Activated B cell treated with CpG ODN at 0.5 μM for 24 hours (primary cell): ENCODE data around the gene CLPSL1. TPM values are rescaled to one million over a fixed set of nuclear protein-coding genes. Genes with fewer than 3 reads are reported as not detected.

Source experiments
- ATAC-seq: fragments of 200-7000 bp; cut with Tn5 transposase; one replicate; pipeline ENCODE4 v1.10.0; 2021; ENCODE audit warnings: low read depth, mild to moderate bottlenecking, moderate library complexity
- CTCF ChIA-PET: fragments of 350-600 bp; sonication (Branson Sonifier 250); formaldehyde crosslinking; loops from one replicate; lab custom pipeline; 2021; ENCODE audit warnings: antibody characterized with exemption; lab: Charles Lee
- POLR2A ChIA-PET: fragments of 350-600 bp; sonication (Branson Sonifier 250); formaldehyde crosslinking; loops from one replicate; lab custom pipeline; 2021; ENCODE audit warnings: antibody characterized with exemption; lab: Charles Lee
- DNase-seq: peaks from one replicate; pipeline ENCODE4 v3.0.0; 2022
- H3K27ac Mint-ChIP-seq: one replicate; pipeline ENCODE4 v1.8.0; 2020; ENCODE audit warnings: mixed read lengths
- H3K27me3 Mint-ChIP-seq: one replicate; pipeline ENCODE4 v1.8.0; 2021; ENCODE audit warnings: mixed read lengths
- H3K36me3 Mint-ChIP-seq: one replicate; pipeline ENCODE4 v1.8.0; 2021; ENCODE audit warnings: low read depth, mixed read lengths
- H3K4me1 Mint-ChIP-seq: one replicate; pipeline ENCODE4 v1.8.0; 2021; ENCODE audit warnings: mixed read lengths
- H3K4me3 Mint-ChIP-seq: one replicate; pipeline ENCODE4 v1.8.0; 2020; ENCODE audit warnings: mild to moderate bottlenecking, mixed read lengths
- H3K9me3 Mint-ChIP-seq: one replicate; pipeline ENCODE4 v1.8.0; 2020; ENCODE audit warnings: mixed read lengths
- CTCF ChIP-seq: fragments of 200-600 bp; IDR thresholded peaks from one replicate; pipeline ENCODE4 v1.8.0; 2022; ENCODE audit warnings: antibody characterized with exemption, mild to moderate bottlenecking
- intact Hi-C: fragments of 100-400 bp; cut with micrococcal nuclease; formaldehyde crosslinking; loops from one replicate; pipeline ENCODE4 v1.15.1; 2024
- total RNA-seq: library from RNA; stranded (reverse); gene quantifications from 2 replicates; pipeline ENCODE4 v1.2.3, GENCODE V29; 2022

Gene CLPSL1
- total RNA-seq, 1 donor from 2014 or later, result not detected

- H3K4me3 Mint-ChIP-seq, result no peak overlapping the region
- no peak for TF ChIP-seq CTCF
- H3K27ac Mint-ChIP-seq, result no peak overlapping the region
- intact Hi-C loops, result no loop called here
- no peaks in the 10 kb centered on the region for H3K9me3 Mint-ChIP-seq
- peaks cover 5% of the 10 kb centered on the region for H3K27me3 Mint-ChIP-seq
- ATAC-seq, result no peak
- DNase-seq, result no peak
- H3K4me1 Mint-ChIP-seq, result peaks cover 25% of the 10 kb centered on the region
- ChIA-PET CTCF (no interaction called here), POLR2A (no interaction called here)
- H3K36me3 Mint-ChIP-seq, result peaks cover 1% of the 10 kb centered on the region
Observed at GRCh38 chr6:35755278-35755924, 25.4 kb upstream of the CLPSL1 start.

GRCh38 chr6:35757456-35758123, 23.2 kb upstream of the CLPSL1 start:
- TF ChIP-seq CTCF, result no peak
- H3K9me3 Mint-ChIP-seq, result no peaks in the 10 kb centered on the region
- CTCF ChIA-PET, result interaction anchor here (1.0 kb wide), 1 partner anchor 22 kb away, joined by 3 read pairs; no protein-coding TSS in a partner anchor
- POLR2A ChIA-PET, result interaction anchor here (0.6 kb wide), 1 partner anchor 256 kb away, joined by 7 read pairs; no protein-coding TSS in a partner anchor
- H3K36me3 Mint-ChIP-seq, result peaks cover 3% of the 10 kb centered on the region
- H3K27ac Mint-ChIP-seq, result peak overlapping the region; percentile 57
- no peak for DNase-seq
- ATAC-seq, result no peak
- peaks cover 10% of the 10 kb centered on the region for H3K27me3 Mint-ChIP-seq
- H3K4me1 Mint-ChIP-seq, result peaks cover 27% of the 10 kb centered on the region
- H3K4me3 Mint-ChIP-seq, result no peak overlapping the region
- intact Hi-C loops, result no loop called here

- no peak for TF ChIP-seq CTCF
- ChIA-PET CTCF (no interaction called here), POLR2A (interaction anchor here (0.9 to 1.6 kb wide), 3 partner anchors 11 to 32 kb away, joined by 3 to 6 read pairs (median 3); no protein-coding TSS in a partner anchor)
- no peak overlapping the region for H3K4me3 Mint-ChIP-seq
- ATAC-seq (no peak), DNase-seq (no peak)
- intact Hi-C loops, result no loop called here
- H3K27me3 Mint-ChIP-seq, result peaks cover 24% of the 10 kb centered on the region
- no peak overlapping the region for H3K27ac Mint-ChIP-seq
- H3K36me3 Mint-ChIP-seq, result peaks cover 3% of the 10 kb centered on the region
- H3K4me1 Mint-ChIP-seq, result peaks cover 38% of the 10 kb centered on the region
- H3K9me3 Mint-ChIP-seq, result no peaks in the 10 kb centered on the region
Observed at GRCh38 chr6:35759426-35759825, 21.4 kb upstream of the CLPSL1 start.

GRCh38 chr6:35765739-35766138, 15.1 kb upstream of the CLPSL1 start:
- no peak for DNase-seq
- CTCF ChIA-PET, result no interaction called here
- H3K4me1 Mint-ChIP-seq, result peaks cover 26% of the 10 kb centered on the region
- intact Hi-C loops, result no loop called here
- no peaks in the 10 kb centered on the region for H3K36me3 Mint-ChIP-seq
- TF ChIP-seq CTCF, result no peak
- H3K27ac Mint-ChIP-seq, result no peak overlapping the region
- no peak for ATAC-seq
- peaks cover 20% of the 10 kb centered on the region for H3K27me3 Mint-ChIP-seq
- no peaks in the 10 kb centered on the region for H3K9me3 Mint-ChIP-seq
- POLR2A ChIA-PET, result no interaction called here
- H3K4me3 Mint-ChIP-seq, result no peak overlapping the region

- Mint-ChIP-seq H3K4me1 (peaks cover 32% of the 10 kb centered on the region), H3K27ac (no peak overlapping the region), H3K36me3 (no peaks in the 10 kb centered on the region), H3K9me3 (no peaks in the 10 kb centered on the region), H3K4me3 (no peak overlapping the region), H3K27me3 (peaks cover 3% of the 10 kb centered on the region)
- TF ChIP-seq CTCF, result no peak
- ATAC-seq, result no peak
- ChIA-PET POLR2A (no interaction called here), CTCF (interaction anchor here (0.8 kb wide), 1 partner anchor 32 kb away, joined by 3 read pairs; no protein-coding TSS in a partner anchor)
- no peak for DNase-seq
- intact Hi-C loops, result no loop called here
Observed at GRCh38 chr6:35769211-35769610, 11.6 kb upstream of the CLPSL1 start.
